DMS114 treated with DMSO at 0.1 percent for 48 hours (cell line): ENCODE measurements around the gene RPUSD2.
"Not testable (repeated sequence)": the region's sequence is repeated elsewhere in the genome, so short reads cannot be mapped to it uniquely, and the experiment has no call there.

ENCODE experiments used
- DNase-seq: peaks from one replicate; lab custom pipeline; 2025; ENCODE audit not compliant: unreplicated experiment; lab: John Stamatoyannopoulos, UW

The RPUSD2 gene

GRCh38 chr15:40565333-40566238 is 3.5 kb upstream of the RPUSD2 start:
- no peak for DNase-seq

- peak; percentile 33 for DNase-seq
These were observed 2.0 kb upstream of the RPUSD2 start for GRCh38 chr15:40567111-40567510.

GRCh38 chr15:40575113-40575512 is 6.0 kb downstream of the RPUSD2 start:
- no peak for DNase-seq

- not testable (repeated sequence) for DNase-seq
These were observed 7.8 kb downstream of the RPUSD2 start for GRCh38 chr15:40576914-40577313.

- no peak for DNase-seq
These were observed 9.8 kb downstream of the RPUSD2 start for GRCh38 chr15:40578892-40579291.

GRCh38 chr15:40581796-40582195 is 12.7 kb downstream of the RPUSD2 start:
- not testable (repeated sequence) for DNase-seq

GRCh38 chr15:40582726-40583246 is 13.7 kb downstream of the RPUSD2 start:
- DNase-seq = peak; percentile 61

GRCh38 chr15:40584191-40584590 is 15.1 kb downstream of the RPUSD2 start:
- no peak for DNase-seq

GRCh38 chr15:40590667-40591050 is 21.6 kb downstream of the RPUSD2 start:
- DNase-seq = no peak

- DNase-seq = no peak
These were observed 22.3 kb downstream of the RPUSD2 start for GRCh38 chr15:40591389-40591788.

- no peak for DNase-seq
These were observed 24.1 kb downstream of the RPUSD2 start for GRCh38 chr15:40593165-40593564.

- peak; percentile 91 for DNase-seq
These were observed 24.7 kb downstream of the RPUSD2 start, which contains the start of gene KNL1 for GRCh38 chr15:40593588-40594428. KNL1 (plus strand) TSS chr15:40594249; CDS start chr15:40602932, 8,683 bp downstream.

GRCh38 chr15:40594429-40594836 is 25.3 kb downstream of the RPUSD2 start:
- peak; percentile 67 for DNase-seq

- DNase-seq = no peak
These were observed 26.1 kb downstream of the RPUSD2 start for GRCh38 chr15:40595219-40595618.

- no peak for DNase-seq
These were observed 26.7 kb downstream of the RPUSD2 start for GRCh38 chr15:40595773-40596172.

- no peak for DNase-seq
These were observed 27.9 kb downstream of the RPUSD2 start for GRCh38 chr15:40597024-40597423.

- no peak for DNase-seq
These were observed 29.0 kb downstream of the RPUSD2 start for GRCh38 chr15:40598126-40598525.

GRCh38 chr15:40598672-40599071 is 29.6 kb downstream of the RPUSD2 start:
- no peak for DNase-seq

- DNase-seq = no peak
These were observed 31.9 kb downstream of the RPUSD2 start for GRCh38 chr15:40600956-40601355.

GRCh38 chr15:40603935-40604334 is 34.8 kb downstream of the RPUSD2 start:
- no peak for DNase-seq

GRCh38 chr15:40613080-40613479 is 44.0 kb downstream of the RPUSD2 start:
- no peak for DNase-seq

- DNase-seq = no peak
These were observed 48.9 kb downstream of the RPUSD2 start for GRCh38 chr15:40618023-40618422.
